HG03565 (cell line): ENCODE measurements around the gene ACBD3.
A peak's percentile ranks its signal among the peaks of the same experiment; 100 is the strongest.
"Not testable (repeated sequence)": the region's sequence is repeated elsewhere in the genome, so short reads cannot be mapped to it uniquely, and the experiment has no call there.

Experiments used
- ATAC-seq: cut with Tn5 transposase; IDR thresholded peaks from one replicate; pipeline ENCODE4 v1.9.1; 2021; ENCODE audit warnings: mild to moderate bottlenecking, moderate library complexity; ENCODE audit not compliant: unreplicated experiment

ACBD3 gene

DNA sequence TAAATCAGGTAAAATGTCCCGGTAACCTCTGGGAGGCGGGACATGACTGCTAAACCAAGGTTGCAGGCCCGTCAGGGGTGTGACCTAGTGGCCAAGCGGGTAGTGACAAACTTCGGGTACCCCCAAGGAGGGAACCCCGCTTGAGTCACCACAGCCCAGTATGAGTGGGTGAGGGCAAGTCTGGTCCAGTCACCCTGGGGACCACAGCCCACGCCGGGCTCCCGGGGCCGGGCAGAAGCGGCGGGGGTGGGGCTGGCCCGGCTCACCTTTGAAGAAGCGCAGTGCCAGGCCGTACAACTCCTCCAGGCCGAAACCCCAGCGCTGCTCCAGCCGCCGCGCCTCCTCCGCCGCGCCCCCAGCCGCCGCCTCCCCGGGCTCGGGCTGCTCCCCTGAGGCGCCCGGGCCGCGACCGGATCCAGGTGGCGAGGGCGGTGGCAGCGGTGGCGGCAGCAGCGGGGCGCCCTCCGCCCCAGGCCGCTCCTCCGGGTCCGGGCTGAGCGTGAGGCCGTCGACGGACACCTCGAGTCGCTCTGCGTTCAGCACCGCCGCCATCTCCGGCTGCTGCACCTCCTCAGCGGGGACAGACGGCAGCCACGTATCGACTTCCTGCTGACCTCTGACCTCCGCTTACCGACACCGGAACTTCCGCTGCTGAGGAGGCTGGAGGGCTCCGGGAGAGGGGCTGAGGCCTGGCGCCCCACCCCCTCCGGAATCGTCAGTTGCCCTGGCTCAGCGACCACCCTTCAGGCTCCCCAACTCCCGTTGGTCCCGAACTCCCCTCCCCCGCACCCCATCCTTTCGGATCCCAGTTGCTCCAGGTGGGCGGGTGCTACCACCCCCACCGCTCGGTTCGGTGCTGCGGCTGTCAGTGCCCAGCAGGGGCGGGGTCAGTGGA lies at the start of gene ACBD3:
Gene ACBD3, minus strand, starts transcription at position 618 of the 895 bp plus-strand sequence. Its CDS starts 66 bp downstream, at position 552.
- ATAC-seq = peak; percentile 80

DNA sequence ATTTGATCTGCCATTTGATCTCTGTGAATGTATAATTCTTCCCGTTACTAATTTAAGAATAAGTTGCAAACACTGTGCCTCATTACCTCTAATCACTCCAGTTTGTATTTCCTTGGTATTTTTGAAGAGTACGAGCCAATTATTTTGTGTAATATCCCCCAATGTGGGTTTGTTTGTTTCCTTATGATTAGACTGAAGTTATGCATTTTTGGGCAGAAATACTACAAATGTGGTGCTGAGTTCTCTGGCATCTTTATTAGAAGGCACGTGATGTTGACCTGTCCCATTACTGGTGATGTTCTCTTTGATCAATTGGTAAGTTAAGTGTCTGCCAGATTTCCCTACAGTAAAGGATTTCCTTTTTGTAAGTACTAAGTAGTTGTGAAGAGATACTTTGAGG lies 47.3 kb upstream of the ACBD3 start:
- no peak for ATAC-seq

DNA sequence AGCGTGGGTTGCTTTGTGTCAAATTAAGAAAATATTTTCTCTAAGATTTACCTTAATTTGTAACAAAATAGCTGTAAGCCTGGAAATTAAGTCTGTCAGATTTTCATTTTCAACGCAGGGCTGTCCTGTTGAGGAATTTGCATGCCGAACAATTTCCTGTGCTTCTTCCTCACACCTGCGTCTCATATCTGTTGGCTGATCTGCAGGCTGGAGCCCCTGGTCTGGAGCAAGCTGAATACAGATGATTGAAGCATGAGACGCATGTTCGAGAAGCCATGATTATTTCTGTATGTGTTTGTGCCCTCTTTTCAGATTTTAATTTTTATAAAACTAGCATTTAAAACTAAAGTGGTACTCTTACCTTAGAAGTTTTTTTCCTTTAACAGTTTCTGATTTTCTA lies 46.8 kb upstream of the ACBD3 start:
- no peak for ATAC-seq

DNA sequence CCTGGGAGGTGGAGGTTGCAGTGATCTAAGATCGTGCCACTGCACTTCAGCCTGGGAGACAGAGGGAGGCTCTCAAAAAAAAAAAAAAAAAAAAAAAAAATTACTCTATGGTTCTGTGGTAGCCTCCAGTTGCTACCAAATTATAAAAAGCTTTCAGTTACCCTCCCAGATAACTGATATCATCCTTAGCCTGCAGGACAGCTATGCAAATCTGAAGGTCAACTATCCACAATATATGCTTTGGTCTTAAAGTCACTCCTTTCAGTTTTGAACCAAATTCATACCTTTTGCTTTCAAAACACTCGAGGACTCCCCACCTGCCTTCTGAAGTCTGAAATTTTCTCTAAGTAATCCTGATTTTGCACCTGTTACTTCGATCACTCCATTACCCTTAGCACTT lies 40.1 kb upstream of the ACBD3 start:
- no peak for ATAC-seq

DNA sequence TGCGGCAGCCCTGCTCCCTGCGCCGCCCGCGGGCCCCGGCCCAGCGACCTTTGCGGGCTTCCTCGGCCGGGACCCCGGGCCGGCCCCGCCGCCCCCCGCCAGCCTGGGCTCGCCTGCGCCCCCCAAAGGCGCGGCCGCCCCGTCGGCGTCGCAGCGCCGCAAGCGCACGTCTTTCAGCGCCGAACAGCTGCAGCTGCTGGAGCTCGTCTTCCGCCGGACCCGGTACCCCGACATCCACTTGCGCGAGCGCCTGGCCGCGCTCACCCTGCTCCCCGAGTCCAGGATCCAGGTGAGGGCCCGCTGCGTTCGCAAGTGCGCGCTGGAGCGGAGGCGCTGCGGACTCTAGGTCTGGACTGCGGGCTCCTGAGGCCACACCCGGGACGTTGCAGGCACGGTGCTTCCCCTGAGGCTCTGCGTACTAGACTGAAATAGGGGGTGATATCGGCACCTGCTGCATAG lies 37.3 kb upstream of the ACBD3 start:
- ATAC-seq = peak; percentile 39

DNA sequence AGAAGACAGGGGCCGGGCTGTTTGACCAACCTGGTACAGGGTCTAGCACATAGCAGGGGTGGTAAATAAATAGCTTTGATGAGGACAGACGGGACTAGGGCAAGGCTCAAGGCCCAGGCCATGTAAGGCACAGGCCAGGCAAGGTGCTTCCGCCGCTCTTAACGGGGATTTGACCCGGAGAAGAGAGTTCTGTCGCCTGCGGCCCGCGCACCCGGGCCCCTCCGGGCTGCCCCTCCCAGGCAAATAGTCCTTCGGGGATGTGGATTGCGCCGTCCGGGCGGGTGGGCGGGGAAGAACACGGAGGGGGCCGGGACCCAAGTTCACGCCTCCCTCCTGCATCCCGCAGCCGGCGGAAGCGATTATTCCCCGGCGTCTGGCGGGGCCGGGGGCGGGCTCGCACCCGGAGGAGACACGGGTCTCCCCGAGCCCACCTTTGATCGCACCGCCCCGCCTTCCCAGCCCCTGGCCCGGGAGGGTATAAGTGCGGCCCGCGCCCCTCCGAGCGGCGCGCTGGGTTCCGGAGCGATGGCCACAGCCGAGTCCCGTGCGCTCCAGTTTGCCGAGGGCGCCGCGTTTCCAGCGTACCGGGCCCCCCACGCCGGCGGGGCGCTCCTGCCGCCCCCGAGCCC lies 36.7 kb upstream of the ACBD3 start, which contains the start of gene MIXL1:
Gene MIXL1, plus strand, starts transcription at position 508 of the 629 bp plus-strand sequence. Its CDS starts 18 bp downstream, at position 526.
- ATAC-seq = peak; percentile 23

DNA sequence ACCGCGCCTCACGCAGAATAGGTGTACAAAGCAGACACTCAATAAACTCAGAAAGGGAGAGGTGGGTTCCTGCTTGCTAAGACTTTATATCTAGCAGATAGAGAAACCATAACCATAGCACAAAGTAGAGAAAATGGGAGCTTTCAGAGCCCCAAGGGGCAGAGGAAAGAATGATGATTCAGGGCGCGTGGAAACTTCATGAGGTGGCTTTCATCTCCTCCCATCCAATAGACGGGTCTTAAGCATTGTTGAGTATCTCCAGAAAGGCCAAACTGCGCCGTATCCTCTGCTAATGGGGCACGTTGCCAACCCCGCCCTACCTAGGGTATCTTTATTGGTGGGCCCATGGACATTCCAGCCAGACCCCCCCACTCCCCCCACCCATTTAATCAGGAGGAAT lies 36.1 kb upstream of the ACBD3 start:
- ATAC-seq = no peak

DNA sequence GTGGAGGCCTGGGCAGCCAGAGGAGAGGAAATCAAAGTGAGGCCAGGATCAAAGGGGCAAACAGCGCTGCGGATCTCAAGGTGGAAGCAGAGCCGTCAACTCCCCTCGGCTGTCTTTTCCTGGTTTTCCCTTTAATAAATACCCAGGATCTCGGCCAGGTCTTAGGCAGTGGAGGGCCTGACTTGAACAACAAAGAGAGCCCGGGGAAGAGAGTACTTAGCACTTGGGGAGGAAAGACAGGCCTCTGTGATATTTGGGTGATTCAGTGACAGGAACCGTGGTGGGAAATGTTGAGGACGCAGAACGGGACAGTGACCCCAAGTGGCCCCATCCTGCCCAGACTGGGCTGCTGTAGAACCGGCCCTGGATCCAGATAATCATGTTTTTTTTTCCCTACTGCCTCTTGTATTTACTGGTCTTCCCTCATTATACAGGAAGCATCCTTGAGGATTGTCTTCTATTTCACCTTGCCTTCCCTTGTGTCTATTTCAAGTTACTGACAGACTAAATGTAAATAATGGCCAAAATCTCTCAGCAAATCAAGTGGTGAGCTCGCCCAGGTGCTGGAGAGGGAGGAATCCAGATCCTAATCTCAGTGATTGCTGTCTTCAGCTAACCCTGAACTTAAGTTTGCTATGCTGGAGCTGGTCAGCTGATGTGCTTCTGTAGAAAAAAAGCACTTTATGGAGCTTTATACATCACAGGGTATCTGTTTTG lies 34.1 kb upstream of the ACBD3 start:
- no peak for ATAC-seq

DNA sequence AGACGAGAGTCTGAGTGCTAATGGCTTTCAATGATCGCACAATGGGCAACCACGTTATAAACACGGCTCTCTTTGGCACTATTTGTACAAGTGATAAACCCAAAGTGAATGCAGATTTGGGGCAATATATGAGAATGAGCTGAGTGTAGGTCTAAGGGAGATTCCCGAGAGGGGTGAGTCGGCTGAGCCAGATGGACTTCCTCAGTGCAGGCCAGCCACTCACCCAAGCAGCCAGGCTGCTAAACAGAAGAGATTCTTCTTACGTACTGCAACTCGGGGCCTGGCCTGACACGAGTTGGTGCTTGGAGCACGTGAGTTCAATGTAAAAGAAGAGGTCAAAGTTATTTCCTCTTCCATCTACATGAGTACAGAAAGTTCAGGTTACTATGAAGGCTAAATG lies 30.7 kb upstream of the ACBD3 start:
- ATAC-seq = no peak

DNA sequence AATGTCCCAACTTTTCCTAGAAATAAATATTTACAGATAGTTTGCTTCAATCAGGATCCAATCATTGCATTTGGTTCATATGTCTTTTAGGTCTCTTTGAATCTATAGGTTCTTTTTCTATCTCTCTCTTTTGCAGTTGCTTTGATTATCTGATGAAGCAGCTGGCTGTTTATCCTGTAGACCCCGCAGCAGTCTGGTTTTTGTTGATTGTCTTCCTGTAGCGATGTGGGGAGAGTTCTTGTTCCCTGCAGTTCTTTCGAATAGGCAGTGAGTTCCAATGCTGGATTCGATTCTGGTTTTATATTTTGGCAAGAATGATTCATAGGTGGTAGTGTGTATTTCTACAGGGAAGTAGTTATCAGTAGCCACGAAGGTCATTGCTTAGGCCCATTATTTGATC lies 29.5 kb upstream of the ACBD3 start:
- ATAC-seq = no peak

DNA sequence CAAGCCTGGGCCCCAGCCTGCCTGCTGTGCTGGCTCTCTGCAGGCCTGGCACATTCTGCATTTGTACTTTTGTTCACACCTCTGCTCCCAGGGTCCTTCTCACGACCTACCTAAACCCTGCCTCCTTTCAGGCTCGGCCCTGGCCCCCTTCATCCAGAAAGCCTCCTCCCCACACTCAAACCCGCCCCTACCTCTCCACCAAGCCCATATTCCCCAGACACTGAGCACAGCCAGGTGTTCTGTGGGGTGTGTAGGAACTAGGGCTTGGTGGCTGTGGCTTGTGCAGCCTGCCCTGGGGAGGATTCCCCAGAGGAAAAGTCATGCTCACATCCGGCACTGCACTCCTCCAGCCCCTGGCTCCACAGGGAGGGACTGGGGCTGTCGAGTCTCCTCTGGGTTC lies 28.7 kb upstream of the ACBD3 start:
- ATAC-seq = no peak

DNA sequence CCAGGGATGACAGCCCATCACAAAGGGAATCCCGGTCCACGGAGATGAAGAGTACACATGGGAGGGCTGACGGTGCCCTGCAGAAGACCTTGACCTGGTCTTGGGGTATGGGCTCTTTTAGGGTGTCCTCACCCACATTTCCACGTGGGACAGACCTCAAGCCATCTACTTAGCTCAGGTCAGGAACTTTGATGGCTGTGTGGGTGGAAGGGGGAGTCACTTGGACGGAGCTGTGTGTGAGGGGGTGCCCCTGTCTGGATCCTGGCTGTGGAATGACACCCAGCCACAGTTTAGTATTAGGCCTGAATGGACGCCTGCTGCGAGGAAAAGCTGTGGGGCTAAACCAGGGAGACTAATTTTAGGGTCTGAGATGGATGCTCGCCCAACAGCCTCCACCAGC lies 26.0 kb upstream of the ACBD3 start:
- ATAC-seq = no peak

DNA sequence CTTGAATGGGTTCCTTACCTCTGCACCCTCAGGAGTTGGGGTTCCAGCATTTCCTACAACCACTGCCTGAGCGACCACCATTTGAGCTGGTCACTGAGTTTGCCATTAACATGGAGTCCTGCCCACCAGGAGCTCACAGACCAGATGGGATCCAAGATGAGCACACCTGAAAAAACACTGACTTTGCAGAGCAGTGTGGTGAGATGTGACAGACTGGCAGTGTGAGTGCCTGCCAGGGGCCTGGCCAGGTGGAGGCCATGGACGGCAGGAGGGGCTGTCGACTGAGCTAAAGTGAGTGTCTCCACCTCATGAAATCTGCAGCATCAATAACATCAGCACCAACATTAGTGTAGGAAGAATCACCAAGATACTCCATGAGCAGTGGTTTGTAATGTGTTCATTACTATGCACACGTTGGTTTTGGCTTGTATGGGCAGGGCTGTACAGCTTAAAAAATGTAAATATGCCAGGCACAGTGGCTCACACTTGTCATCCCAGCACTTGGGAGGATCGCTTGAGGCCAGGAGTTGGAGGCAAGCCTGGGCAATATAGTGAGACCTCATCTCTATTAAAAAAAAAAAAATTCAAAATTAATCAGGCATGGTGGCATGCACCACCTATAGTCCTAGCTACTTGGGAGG lies 24.8 kb upstream of the ACBD3 start:
- no peak for ATAC-seq

DNA sequence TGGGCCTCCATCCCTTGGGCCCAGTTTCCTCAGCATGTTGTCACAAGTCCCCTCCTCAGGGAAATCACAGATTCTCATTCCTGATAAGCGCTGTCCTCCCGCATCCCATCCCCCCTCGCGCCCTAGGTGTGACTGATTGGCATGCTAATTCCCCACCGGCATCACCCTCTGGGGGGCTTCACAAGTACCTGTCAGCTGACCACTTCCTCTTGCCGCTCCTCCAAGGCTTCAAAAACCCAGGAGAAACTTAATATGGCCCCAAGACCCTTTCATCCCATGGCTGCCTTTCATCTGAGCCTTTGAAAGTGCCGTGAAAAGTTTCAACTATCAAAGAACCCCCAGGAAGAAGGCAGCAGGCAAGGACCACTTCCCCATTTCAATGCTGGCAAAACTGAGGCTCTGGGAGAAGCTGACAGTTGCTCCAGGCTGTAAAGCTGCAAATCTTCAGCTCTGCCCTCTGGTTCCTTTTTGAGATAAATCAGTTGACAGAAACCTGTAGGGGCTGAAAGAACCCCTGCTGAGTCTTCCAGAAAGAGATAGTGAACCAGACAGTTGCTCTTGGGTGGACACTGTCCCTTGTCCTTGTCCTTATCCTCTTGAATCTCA lies 24.1 kb upstream of the ACBD3 start:
- no peak for ATAC-seq

DNA sequence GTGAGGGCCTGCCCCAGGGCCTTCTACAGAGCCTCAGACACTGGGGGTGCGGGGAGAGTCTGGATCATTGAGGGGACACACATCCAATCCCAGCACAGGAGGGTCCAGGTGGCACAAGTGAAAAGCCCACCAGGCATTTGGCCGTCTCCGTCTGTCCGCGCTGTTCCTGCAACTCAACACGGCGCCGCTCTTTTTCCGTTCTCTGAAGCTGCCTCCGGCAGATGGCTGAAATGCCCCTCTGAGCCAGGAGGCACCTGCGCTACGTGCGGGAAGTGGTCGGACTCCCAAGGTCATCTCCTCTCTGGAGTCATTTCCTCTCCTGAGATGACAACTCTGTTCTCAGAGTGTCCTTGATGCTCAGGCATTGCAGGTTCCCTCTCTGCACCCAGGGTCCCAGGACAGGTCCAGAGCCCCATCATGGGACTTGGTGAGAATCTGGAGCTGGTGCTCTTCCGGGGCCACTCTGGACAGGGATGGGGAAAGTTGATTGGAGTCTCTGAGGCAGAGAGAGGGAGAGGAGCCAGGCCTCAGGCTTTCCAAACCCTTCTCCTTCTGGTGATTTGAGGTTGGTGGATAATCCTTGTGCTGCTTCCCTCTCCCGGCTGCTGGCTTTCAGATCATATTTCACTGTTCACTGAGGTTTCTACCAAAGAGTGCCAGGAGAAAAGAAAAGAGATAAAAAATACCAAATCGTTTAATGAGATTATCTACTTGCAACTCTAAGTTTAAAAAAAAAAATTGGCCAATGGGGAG lies 22.9 kb upstream of the ACBD3 start:
- no peak for ATAC-seq

DNA sequence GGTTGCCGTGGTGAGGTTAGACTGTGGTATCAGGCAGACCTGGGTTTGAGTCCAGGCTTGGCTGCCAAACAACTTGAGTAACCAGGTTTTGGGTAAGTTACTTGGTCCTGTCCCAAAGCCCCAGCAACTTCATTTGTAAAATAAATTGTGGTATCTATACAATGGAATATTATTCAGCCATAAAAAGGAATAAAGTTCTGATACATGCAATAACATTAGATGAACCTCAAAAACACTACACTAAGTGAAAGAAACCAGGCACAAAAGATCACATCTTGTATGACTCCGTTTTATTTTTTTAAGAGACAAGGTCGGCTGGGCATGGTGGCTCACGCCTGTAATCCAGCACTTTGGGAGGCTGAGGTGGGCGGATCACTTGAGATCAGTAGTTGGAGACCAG lies 20.5 kb upstream of the ACBD3 start:
- ATAC-seq = no peak

DNA sequence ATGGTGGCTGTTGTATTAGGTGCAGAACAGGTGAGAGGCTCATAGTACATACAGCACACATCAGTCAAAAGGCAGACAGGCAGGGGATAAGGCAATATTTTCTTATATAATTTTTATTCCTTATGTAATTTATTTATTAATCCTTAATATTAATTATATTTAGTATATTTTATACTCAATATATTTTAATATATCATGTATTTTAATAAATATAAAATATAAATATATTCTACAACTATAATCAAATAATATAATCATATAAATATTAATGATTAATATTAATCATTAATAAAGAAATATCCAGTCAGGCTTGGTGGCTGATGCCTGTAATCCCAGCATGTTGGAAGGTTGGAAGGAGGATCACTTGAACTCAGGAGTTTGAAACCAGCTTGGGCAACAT lies 17.7 kb upstream of the ACBD3 start:
- no peak for ATAC-seq

DNA sequence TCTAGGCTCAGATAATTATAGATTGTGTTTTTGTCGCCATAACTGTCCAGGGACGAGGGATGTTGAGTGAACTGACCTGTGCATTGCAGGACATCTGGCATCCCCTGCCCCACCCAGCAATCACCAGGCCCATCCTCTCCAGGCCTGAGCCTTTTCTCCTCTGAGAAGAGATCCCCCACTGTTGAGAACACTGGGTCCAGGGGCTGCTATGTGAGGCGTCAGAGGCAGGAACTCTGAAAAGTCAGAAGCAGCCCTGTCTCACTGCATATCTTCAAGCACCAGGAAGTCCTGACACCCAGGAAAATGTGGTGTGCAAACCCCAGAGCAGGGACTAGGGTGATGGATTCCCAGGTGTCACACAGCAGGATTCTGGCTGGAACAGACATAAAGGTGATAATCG lies 17.1 kb upstream of the ACBD3 start:
- no peak for ATAC-seq

DNA sequence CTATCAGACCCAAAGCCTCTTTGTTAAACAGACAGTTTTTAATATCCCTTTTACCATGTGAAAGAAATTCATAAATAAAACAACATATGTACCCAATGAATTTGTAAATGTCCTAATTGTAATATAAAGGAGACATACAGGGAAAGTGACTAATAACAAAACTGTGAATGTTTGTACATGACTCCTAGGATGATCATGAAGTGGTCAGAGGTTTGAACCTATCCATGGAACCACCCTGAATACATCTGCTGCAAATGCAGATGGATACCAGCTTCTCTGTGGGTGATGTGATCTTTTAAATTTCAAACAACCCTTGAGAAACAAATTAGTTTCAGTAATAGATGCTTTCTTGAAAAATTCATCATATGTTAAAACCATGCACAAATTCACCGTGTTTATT lies 16.7 kb upstream of the ACBD3 start:
- ATAC-seq = no peak

DNA sequence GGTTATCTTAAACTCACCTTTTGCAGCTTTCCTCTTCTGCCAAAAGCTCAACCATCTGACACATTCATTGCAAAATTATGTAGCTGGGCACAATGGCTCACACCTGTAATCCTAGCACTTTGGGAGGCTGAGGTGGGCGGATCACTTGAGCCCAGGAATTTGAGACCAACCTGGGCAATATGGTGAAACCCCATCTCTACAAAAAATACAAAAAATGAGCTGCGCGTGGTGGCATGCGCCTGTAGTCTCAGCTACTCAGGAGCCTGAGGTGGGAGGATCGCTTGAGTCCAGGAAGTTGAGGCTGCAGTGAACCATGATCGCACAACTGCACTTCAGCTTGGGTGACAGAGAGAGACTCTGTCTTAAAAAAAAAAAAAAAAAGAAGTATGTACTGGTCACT lies 16.1 kb upstream of the ACBD3 start:
- not testable (repeated sequence) for ATAC-seq
